Iris pigment epithelial cell (primary cell): ENCODE results near the gene GAB2.

ENCODE experiments used
- DNase-seq: peaks from one replicate; pipeline ENCODE4 v3.0.0-alpha.2; 2011; ENCODE audit warnings: low read depth

The GAB2 gene

GRCh38 chr11:78344094-78344493 lies 73.5 kb downstream of the GAB2 start:
- DNase-seq: no peak

- DNase-seq: no peak
Measured at GRCh38 chr11:78343303-78343702, 74.3 kb downstream of the GAB2 start.

- no peak for DNase-seq
Measured at GRCh38 chr11:78341841-78342240, 75.8 kb downstream of the GAB2 start.

- no peak for DNase-seq
Measured at GRCh38 chr11:78340530-78340929, 77.1 kb downstream of the GAB2 start.

- DNase-seq: peak; percentile 20
Measured at GRCh38 chr11:78339945-78340344, 77.7 kb downstream of the GAB2 start.

GRCh38 chr11:78339483-78339882 lies 78.1 kb downstream of the GAB2 start:
- DNase-seq: no peak

GRCh38 chr11:78338702-78339101 lies 78.9 kb downstream of the GAB2 start:
- no peak for DNase-seq

- DNase-seq: peak; percentile 36
Measured at GRCh38 chr11:78338138-78338537, 79.5 kb downstream of the GAB2 start.

- DNase-seq: no peak
Measured at GRCh38 chr11:78337554-78337924, 80.1 kb downstream of the GAB2 start.

- no peak for DNase-seq
Measured at GRCh38 chr11:78336877-78337553, 80.6 kb downstream of the GAB2 start.

GRCh38 chr11:78334109-78334508 lies 83.5 kb downstream of the GAB2 start:
- DNase-seq: no peak

GRCh38 chr11:78332872-78333271 lies 84.7 kb downstream of the GAB2 start:
- no peak for DNase-seq

- DNase-seq: peak; percentile 34
Measured at GRCh38 chr11:78332174-78332866, 85.3 kb downstream of the GAB2 start.

- no peak for DNase-seq
Measured at GRCh38 chr11:78331711-78332110, 85.9 kb downstream of the GAB2 start.

- DNase-seq: no peak
Measured at GRCh38 chr11:78330361-78330760, 87.3 kb downstream of the GAB2 start.

- no peak for DNase-seq
Measured at GRCh38 chr11:78327945-78328344, 89.7 kb downstream of the GAB2 start.

GRCh38 chr11:78325274-78325781 lies 92.3 kb downstream of the GAB2 start:
- no peak for DNase-seq

GRCh38 chr11:78323363-78323762 lies 94.3 kb downstream of the GAB2 start:
- DNase-seq: no peak

- peak; percentile 52 for DNase-seq
Measured at GRCh38 chr11:78319453-78319955, 98.1 kb downstream of the GAB2 start.

GRCh38 chr11:78318321-78319114 lies 99.1 kb downstream of the GAB2 start:
- no peak for DNase-seq

GRCh38 chr11:78315724-78316123 lies 101.9 kb downstream of the GAB2 start:
- DNase-seq: no peak

GRCh38 chr11:78314762-78315161 lies 102.9 kb downstream of the GAB2 start:
- no peak for DNase-seq

GRCh38 chr11:78313898-78314297 lies 103.7 kb downstream of the GAB2 start:
- DNase-seq: no peak
